Thoracic aorta endothelial cell (primary cell): ENCODE results near the gene FAU. TPM values are rescaled to one million over a fixed set of nuclear protein-coding genes. Genes with fewer than 3 reads are reported as not detected.

Experiments
- small RNA-seq: library from RNA; depleted of rRNA; stranded (forward); fragments of <200 nt; gene quantifications from one replicate; pipeline ENCODE3, GENCODE V24; 2012
- total RNA-seq: library from RNA; depleted of rRNA; stranded (reverse); fragments of >200 nt; gene quantifications from 2 replicates; pipeline ENCODE4 v1.2.3, GENCODE V29; 2012

The FAU gene
- total RNA-seq: 269 and 352 TPM in 2 replicates

GRCh38 chr11:65121865-65122696 is at the start of gene FAU, which contains the start of gene MRPL49:
Gene FAU, minus strand, starts transcription at chr11:65122134. Its CDS starts 321 bp downstream, at chr11:65121813.
Gene MRPL49, plus strand, starts transcription at chr11:65122321. Its CDS starts 26 bp downstream, at chr11:65122347.

GRCh38 chr11:65170058-65170534 is 48.2 kb upstream of the FAU start, which contains the start of gene SPDYC:
Gene SPDYC, plus strand, starts transcription at chr11:65170233. Its CDS starts 1,125 bp downstream, at chr11:65171358.

DNA sequence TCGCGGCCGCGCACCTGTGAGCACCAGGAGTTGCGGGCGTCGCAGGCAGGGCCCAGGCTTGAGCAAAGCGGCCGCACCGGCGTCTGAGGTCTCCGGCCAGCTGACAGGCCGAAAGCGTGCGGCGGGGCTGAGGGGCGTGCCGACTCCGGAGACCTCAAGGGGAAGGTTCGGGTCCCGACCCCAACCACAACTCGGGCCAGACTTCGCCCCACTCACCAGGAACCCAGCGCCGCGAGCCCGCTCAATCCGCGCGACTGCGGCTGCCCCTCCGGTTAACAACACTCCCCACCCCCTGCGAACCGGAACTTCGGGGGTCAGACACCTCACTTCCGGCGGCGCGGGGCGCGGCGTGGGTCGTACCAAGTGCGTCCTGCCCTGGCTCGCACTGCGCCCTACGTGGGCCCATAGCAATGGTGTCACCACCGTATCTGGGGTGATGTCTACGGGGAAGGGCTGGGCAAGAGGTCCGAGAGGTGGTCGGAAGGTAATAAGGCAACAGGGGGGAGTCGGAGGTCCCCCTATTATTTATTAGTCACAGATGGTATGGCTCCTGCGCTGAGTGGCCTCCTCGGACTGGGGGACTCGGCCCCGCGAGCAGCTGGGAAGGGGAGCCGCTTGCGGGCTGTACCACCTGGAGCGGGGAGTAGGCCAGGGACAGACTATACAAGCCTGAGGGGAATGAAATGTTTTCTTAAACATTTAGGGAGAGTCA is 12.5 kb upstream of the FAU start, which contains the start of gene SYVN1:
Gene SYVN1, minus strand, starts transcription at position 280 of the 712 bp plus-strand sequence. CDS start 918 bp downstream, outside the sequence.

DNA sequence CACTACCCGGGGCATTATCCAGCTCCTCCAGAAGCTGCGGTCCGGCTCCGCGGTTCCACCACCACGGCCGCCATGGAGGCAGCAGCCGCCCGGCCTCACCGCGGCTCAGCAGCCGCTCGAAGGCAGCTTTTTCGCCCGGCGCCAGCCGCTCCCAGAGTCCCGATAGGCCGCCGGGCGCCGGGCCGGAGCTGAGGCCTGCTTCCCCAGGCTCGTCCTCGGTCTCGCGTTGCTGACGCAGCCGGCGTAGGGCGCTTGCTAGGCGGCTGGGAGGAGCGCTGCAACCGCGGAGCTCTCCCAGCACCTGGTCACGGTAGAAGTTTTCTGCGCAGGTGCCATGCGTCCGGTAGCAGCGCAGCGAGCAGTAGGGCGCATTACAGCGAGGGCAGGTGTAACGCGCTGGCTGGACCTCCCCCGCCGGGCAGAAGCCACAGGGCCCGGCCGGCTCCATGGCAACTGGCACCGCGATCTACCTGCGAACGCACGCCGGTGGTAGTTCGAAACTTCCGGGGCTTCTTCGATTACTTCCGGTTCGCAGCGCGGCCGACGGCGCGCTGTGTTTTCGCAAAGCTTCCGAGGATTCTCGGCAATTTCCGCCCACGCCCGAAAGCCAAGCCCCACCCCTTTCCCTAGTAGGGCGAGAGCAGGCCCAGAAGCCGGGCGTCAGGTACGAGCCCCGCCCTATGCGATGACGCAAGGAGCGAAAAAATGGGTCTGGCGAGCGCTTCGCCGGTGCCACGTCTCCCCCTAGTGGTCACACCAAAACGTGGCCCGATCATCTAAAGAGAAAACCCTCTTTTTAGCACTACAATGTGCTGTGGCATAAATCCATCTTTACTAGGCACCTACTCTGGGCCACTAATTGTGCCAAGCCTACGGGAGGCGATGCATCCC is 4.5 kb downstream of the FAU start, which contains the start of gene ZNHIT2:
Gene ZNHIT2, minus strand, starts transcription at position 496 of the 891 bp plus-strand sequence. Its CDS starts 48 bp downstream, at position 448.

GRCh38 chr11:65111744-65112545 is 10.0 kb downstream of the FAU start, which contains the start of gene TM7SF2:
Gene TM7SF2, plus strand, starts transcription at chr11:65111872. Its CDS starts 144 bp downstream, at chr11:65112016.

DNA sequence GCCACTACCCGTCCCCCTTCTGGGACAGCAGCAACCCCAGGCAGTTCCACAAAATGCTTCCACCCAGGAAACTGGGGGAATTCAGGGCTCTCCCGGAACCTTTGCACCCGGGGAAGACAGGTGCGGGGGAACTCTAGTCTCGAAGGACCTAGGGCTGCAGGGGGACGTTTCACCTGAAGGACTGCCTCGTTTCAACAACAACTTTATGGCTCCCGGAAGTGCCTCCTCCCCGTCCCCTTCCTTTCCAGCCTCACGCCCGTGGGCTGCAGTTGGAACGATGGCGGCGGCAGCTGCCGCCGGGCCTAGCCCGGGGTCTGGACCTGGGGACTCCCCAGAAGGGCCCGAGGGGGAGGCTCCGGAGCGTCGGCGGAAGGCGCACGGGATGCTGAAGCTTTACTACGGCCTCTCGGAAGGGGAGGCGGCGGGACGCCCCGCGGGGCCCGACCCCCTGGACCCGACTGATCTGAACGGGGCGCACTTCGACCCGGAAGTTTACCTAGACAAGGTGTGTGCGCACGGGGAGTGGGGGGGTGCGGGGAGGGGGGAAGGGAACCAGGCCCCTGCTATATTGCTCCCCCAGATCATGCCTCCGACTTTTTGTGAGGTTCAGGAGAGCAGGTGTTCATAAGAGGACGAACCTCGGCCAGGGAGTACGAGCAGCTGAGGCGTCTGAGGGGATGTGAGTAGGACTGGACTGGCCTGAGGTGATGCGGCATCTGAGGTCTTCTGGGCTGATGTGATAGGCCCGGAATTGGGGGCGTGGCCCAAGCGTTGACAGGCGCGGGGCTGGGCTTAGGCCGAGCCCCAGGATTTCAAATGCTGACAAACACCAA is 25.7 kb downstream of the FAU start, which contains the start of gene VPS51:
Gene VPS51, plus strand, starts transcription at position 241 of the 833 bp plus-strand sequence. Its CDS starts 37 bp downstream, at position 278.

DNA sequence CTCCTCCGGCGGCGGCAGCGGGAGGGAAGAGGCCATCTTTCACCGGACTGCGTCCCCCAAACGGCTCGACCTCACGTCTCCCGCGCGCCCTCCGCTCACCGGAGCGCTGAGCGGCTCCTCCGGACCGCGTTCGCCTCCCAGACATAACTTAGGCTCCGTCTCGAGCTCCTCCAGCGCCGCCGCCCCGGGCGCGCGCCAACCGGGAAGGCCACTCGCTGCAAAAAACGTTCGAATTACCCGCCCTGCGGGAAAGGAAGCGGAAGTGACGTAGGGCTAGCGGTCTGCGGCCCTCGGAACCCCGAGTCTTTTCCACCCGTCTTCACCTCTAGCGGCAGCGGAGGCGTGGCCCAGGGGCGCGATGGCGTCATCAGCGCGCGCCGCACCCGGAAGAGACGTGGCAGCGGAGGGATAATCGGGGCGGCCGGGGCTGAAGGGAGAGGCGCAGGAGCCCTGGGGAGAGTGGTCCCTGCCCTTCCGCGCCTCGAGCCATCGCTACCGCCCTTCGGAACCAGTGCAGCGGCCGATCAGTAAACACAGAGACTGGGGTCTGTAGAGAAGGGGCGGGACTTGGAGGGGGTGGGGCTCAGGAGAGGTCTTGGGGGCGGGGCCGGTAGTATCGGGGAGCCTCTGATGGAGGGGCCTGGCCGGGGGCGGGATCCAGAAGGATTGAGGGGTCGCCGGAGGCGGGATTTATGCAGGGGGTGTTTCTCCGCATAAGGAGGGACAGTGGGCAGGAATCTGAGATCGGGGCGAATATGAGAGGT is 37.9 kb downstream of the FAU start, which contains the start of the genes CDCA5 and ZFPL1:
Gene CDCA5, minus strand, starts transcription at position 207 of the 764 bp plus-strand sequence. Its CDS starts 62 bp downstream, at position 145.
Gene ZFPL1, plus strand, starts transcription at position 389 of the 764 bp plus-strand sequence. CDS start 477 bp downstream, outside the sequence.

Small RNA genes within 50 kb of the gene (small RNA-seq; reads per million reads assigned to genes)
- gene HIGD1AP10 (not detected), gene PDCL2P2 (not detected), gene RNU2-23P (6.0 reads per million, percentile 85 among the genes with 10 or more reads in this experiment)

Other genes with a start within 250 kb of the FAU start
- gene EHD1, start 243.5 kb downstream of the FAU start, total RNA-seq: 91.8 and 98.6 TPM in 2 replicates
- gene ATG2A, start 204.9 kb downstream of the FAU start, total RNA-seq: 13.0 and 19.8 TPM in 2 replicates
- gene PPP2R5B, start 197.4 kb downstream of the FAU start, total RNA-seq: 10.0 and 10.1 TPM in 2 replicates
- gene GPHA2, start 186.2 kb downstream of the FAU start, total RNA-seq: not detected in 2 replicates
- gene MAJIN, start 150.0 kb downstream of the FAU start, total RNA-seq: not detected in 2 replicates
- 0.53 and 2.0 TPM in 2 replicates for gene BATF2, start 125.2 kb downstream of the FAU start, total RNA-seq
- gene ARL2, start 108.0 kb downstream of the FAU start, total RNA-seq: 58.4 and 65.9 TPM in 2 replicates
- 7.6 and 11.6 TPM in 2 replicates for gene SNX15, start 94.7 kb downstream of the FAU start, total RNA-seq
- gene SAC3D1, start 80.9 kb downstream of the FAU start, total RNA-seq: 12.1 and 14.5 TPM in 2 replicates
- gene NAALADL1, start 63.6 kb downstream of the FAU start, total RNA-seq: 4.4 and 5.2 TPM in 2 replicates
- gene CDCA5, start 38.1 kb downstream of the FAU start, total RNA-seq: 18.0 and 28.6 TPM in 2 replicates
- gene ZFPL1, start 37.9 kb downstream of the FAU start, total RNA-seq: 27.4 and 28.2 TPM in 2 replicates
- gene VPS51, start 25.9 kb downstream of the FAU start, total RNA-seq: 127 and 225 TPM in 2 replicates
- gene TM7SF2, start 10.3 kb downstream of the FAU start, total RNA-seq: 15.0 and 20.9 TPM in 2 replicates
- 10.3 and 10.5 TPM in 2 replicates for gene ZNHIT2, start 4.4 kb downstream of the FAU start, total RNA-seq
- gene MRPL49, start 187 bp upstream of the FAU start, total RNA-seq: 43.0 and 63.3 TPM in 2 replicates
- gene SYVN1, start 12.4 kb upstream of the FAU start, total RNA-seq: 7.4 and 12.1 TPM in 2 replicates
- gene SPDYC, start 48.1 kb upstream of the FAU start, total RNA-seq: not detected in 2 replicates
- gene CAPN1, start 59.8 kb upstream of the FAU start, total RNA-seq: 155 and 234 TPM in 2 replicates
- 15.3 and 23.9 TPM in 2 replicates for gene POLA2, start 139.8 kb upstream of the FAU start, total RNA-seq
- 19.5 and 28.3 TPM in 2 replicates for gene CDC42EP2, start 192.7 kb upstream of the FAU start, total RNA-seq
- 45.1 and 49.1 TPM in 2 replicates for gene DPF2, start 211.7 kb upstream of the FAU start, total RNA-seq
- 0.13 and 0.14 TPM in 2 replicates for gene TIGD3, start 232.6 kb upstream of the FAU start, total RNA-seq